ENCODE results near the gene ISG15. TPM values are rescaled to one million over a fixed set of nuclear protein-coding genes. Genes with fewer than 3 reads are reported as not detected.
"Not testable (repeated sequence)": the region's sequence is repeated elsewhere in the genome, so short reads cannot be mapped to it uniquely, and the experiment has no call there.

The ISG15 gene
- total and polyA plus RNA-seq, 8 donors = 8.3 to 90.0 (median 15.7) TPM

DNA sequence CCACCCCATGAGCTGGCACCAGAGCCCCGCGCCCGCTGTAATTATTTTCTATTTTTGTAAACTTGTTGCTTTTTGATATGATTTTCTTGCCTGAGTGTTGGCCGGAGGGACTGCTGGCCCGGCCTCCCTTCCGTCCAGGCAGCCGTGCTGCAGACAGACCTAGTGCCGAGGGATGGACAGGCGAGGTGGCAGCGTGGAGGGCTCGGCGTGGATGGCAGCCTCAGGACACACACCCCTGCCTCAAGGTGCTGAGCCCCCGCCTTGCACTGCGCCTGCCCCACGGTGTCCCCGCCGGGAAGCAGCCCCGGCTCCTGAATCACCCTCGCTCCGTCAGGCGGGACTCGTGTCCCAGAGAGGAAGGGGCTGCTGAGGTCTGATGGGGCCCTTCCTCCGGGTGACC lies 41.7 kb downstream of the ISG15 start:
- Histone ChIP-seq H3K36me3 (peaks cover 0 to 49% of the 10 kb centered on the region in 2 donors), H3K27me3 (peaks cover 4 to 34% of the 10 kb centered on the region in 2 donors), H3K4me3 (no peak overlapping the region), H3K9me3 (no peaks in the 10 kb centered on the region), H3K4me1 (peaks cover 6 to 20% of the 10 kb centered on the region in 2 donors), H3K27ac (no peak overlapping the region)
- intact Hi-C loops (cut with DNase I) = no loop called here
- ATAC-seq (no peak), DNase-seq (no peak)
- TF ChIP-seq, protein P1, sequence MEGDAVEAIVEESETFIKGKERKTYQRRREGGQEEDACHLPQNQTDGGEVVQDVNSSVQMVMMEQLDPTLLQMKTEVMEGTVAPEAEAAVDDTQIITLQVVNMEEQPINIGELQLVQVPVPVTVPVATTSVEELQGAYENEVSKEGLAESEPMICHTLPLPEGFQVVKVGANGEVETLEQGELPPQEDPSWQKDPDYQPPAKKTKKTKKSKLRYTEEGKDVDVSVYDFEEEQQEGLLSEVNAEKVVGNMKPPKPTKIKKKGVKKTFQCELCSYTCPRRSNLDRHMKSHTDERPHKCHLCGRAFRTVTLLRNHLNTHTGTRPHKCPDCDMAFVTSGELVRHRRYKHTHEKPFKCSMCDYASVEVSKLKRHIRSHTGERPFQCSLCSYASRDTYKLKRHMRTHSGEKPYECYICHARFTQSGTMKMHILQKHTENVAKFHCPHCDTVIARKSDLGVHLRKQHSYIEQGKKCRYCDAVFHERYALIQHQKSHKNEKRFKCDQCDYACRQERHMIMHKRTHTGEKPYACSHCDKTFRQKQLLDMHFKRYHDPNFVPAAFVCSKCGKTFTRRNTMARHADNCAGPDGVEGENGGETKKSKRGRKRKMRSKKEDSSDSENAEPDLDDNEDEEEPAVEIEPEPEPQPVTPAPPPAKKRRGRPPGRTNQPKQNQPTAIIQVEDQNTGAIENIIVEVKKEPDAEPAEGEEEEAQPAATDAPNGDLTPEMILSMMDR (IDR thresholded peaks at IDR 0.05) = no peak

- no peak overlapping the region for H3K4me3 ChIP-seq
- intact Hi-C loops (cut with DNase I) = no loop called here
- peaks cover 0 to 38% of the 10 kb centered on the region in 2 donors for H3K36me3 ChIP-seq
- peaks cover 6 to 25% of the 10 kb centered on the region in 2 donors for H3K4me1 ChIP-seq
- no peak overlapping the region for H3K27ac ChIP-seq
- no peak for ATAC-seq
- no peak for DNase-seq
- no peaks in the 10 kb centered on the region for H3K9me3 ChIP-seq
- TF ChIP-seq, protein P1 (IDR thresholded peaks at IDR 0.05) = no peak
- H3K27me3 ChIP-seq = peaks cover 15 to 45% of the 10 kb centered on the region in 2 donors
Observed at GRCh38 chr1:1055841-1056736, 42.8 kb downstream of the ISG15 start.

- H3K4me3 ChIP-seq; ATAC-seq; H3K9me3 ChIP-seq; intact Hi-C loops (cut with DNase I); DNase-seq; H3K27ac ChIP-seq: not testable (repeated sequence)
- Histone ChIP-seq H3K4me1 (peaks cover 6 to 25% of the 10 kb centered on the region in 2 donors), H3K27me3 (peaks cover 25 to 61% of the 10 kb centered on the region in 2 donors), H3K36me3 (peaks cover 0 to 30% of the 10 kb centered on the region in 2 donors)
Observed at GRCh38 chr1:1057769-1058087, 44.4 kb downstream of the ISG15 start.

- DNase-seq = no peak
- peaks cover 31 to 67% of the 10 kb centered on the region in 2 donors for H3K27me3 ChIP-seq
- intact Hi-C loops (cut with DNase I) = no loop called here
- H3K36me3 ChIP-seq = peaks cover 0 to 24% of the 10 kb centered on the region in 2 donors
- peaks cover 6 to 25% of the 10 kb centered on the region in 2 donors for H3K4me1 ChIP-seq
- TF ChIP-seq, protein P1 (IDR thresholded peaks at IDR 0.05) = no peak
- no peaks in the 10 kb centered on the region for H3K9me3 ChIP-seq
- ATAC-seq = no peak
- no peak overlapping the region for H3K4me3 ChIP-seq
- no peak overlapping the region for H3K27ac ChIP-seq
Observed at GRCh38 chr1:1058088-1058905, 45.0 kb downstream of the ISG15 start.

DNA sequence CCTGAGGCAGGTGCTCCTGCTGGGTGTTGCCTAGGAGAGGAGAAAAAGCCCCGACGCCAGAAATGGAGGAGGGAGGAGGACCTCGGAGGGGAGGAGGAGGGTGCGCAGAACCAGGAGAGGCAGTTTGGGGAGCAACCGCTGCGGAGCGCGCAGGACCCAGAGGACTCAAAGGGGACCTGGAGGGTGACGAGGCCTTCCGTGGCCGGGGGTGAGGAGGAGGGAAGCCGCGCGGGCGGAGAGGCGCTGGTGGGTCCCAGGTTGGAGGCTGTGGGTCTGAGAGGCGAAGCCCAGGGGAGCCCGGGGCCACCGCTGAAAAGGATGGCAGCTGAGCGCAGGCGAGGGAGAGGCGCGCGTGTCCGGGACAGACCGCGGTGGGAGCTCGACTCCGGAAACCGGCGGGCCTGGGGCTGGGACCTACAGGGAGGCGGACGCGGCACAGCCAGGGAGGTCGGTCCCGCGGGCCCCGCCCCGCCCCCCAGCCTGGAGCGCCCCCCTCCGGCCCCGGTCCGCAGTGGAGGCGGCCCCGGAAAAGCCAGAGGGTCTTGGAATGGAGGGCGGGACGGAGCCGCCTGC lies 45.7 kb downstream of the ISG15 start:
- H3K27me3 ChIP-seq = peaks cover 33 to 74% of the 10 kb centered on the region in 2 donors
- ATAC-seq (peak; percentile 25), DNase-seq (no peak)
- intact Hi-C loops (cut with DNase I) = no loop called here
- H3K27ac ChIP-seq = no peak overlapping the region
- peaks cover 6 to 32% of the 10 kb centered on the region in 2 donors for H3K4me1 ChIP-seq
- H3K36me3 ChIP-seq = peaks cover 0 to 17% of the 10 kb centered on the region in 2 donors
- no peaks in the 10 kb centered on the region for H3K9me3 ChIP-seq
- TF ChIP-seq, protein P1 (IDR thresholded peaks at IDR 0.05) = no peak
- H3K4me3 ChIP-seq = peak overlapping the region; percentile 33 to 51
